Activated CD4-positive, CD25-positive, alpha-beta regulatory T cell treated with anti-CD3 and anti-CD28 coated beads, Interleukin-2, amount 50 U/mL, for 72 hours (primary cell): ENCODE data around the gene MAD1L1.

Experiments
- DNase-seq: peaks from one replicate; pipeline ENCODE4 v3.0.0; 2021

MAD1L1 gene

DNA sequence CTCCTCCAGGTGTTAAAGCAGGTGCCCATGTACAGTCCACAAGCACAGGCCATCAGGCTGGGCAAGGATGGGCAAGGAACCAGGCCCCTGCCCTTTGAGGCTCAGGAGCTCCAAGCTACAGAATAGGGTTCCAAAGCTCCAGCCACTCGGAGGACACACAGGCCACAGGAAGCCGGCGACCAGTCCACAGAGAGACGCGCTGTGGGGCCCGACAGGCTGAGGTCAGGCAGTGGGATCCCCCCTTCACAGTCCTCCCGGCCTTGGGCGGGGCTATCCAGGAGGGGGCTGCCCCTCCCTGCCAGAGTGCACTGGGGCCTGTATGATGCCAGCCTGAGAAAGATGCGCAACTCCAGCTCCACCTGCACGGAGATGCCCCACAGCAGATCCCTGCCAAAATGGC, 34.0 kb downstream of the MAD1L1 start:
- no peak for DNase-seq

DNA sequence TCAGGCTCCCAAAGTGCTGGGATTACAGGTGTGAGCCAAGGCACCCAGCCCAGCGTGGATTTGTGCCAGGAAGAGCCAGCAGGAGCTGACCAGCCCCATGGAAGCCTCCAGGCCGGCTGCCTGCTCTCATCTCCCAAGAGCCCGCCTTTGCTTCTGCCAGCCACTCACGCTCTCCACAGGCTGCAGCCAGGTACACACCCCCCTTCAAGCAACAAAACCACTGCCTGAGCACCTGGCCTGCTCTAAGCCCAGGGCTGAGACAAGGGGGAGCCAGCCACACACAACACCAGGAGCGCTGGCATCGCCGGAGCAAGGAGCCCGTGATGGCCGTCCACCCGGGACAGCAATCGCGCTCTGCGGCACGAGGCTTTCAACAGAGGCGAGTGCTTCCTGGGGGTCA, 34.5 kb downstream of the MAD1L1 start:
- DNase-seq: no peak

DNA sequence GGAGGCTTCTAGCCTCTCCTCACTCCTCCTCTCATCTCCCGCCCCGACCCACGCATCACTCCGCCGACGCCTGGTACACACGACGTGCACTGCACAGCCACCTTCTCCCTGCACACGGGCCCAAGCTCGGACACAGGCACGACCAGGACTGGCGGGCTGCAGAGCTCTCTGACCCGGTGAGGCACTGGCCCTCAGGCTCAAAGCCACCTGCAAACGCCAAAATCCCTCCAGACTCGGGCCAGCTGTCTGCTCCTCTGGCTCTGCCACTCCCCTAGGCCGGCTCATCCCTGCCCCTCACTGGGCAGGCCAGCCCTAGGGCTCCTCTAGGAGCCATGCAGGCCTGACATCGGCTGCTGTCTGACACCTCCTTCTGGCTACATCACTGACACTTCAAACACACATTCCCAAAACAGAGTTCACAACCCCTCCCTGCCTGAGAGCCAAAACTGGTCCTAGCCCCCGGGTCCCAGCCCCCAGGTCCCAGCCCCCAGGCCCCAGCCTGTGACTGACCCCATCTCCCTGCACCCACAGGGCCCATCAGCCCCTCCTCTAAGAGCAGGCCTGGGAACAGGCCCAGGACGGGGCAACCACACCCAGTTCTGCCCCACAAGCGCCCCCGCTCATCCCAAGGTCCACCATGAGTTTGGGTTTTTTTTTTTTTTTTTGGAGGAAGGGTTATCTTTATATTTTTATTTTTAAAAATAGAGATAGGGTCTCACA, 35.1 kb downstream of the MAD1L1 start:
- DNase-seq: no peak

DNA sequence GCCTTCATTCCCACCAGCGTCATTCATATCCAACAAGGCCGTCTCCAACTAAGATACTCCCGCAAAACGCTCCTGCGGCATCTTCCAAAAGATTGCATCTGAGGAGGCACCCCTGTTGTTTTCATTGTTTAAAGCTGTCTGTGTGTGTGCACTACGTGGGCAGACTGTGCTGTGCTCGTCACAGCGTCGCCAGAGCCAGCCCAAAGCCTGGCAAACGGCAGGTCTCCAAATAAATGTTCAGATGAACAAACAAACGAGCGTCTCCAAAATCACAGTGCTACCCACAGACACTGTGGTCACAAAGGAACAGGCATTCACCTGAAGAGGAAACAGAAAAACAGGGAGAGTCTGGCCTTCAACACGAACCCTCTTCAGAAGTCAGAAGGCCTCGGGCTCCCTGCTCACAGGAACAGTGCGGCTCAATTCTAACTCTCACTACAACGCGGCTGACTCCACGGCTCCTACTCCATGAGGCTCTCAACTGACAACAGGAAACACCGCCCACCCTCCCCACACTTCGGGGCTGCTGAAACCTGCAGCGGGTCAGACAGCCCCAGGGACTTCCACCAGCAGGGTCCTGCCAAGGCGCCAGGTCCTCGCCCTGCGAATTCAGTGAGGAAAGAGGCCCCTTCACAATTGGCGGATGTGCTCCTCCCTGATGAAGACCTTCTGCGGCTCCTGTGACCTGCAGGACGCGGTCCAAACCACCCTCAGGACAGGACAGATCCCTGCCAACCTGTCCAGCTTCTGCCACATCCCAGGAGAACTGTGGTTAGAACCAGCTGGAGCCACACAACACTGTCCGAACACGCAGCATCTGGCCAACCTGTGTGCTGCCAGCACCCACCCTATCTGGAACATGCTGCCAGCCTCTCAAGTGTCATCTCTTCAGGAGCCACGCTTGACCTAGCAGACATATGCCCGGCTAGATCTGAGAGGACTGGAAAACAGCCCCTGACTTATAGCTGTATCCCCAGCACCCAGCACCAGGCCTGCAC, 36.1 kb downstream of the MAD1L1 start:
- no peak for DNase-seq

DNA sequence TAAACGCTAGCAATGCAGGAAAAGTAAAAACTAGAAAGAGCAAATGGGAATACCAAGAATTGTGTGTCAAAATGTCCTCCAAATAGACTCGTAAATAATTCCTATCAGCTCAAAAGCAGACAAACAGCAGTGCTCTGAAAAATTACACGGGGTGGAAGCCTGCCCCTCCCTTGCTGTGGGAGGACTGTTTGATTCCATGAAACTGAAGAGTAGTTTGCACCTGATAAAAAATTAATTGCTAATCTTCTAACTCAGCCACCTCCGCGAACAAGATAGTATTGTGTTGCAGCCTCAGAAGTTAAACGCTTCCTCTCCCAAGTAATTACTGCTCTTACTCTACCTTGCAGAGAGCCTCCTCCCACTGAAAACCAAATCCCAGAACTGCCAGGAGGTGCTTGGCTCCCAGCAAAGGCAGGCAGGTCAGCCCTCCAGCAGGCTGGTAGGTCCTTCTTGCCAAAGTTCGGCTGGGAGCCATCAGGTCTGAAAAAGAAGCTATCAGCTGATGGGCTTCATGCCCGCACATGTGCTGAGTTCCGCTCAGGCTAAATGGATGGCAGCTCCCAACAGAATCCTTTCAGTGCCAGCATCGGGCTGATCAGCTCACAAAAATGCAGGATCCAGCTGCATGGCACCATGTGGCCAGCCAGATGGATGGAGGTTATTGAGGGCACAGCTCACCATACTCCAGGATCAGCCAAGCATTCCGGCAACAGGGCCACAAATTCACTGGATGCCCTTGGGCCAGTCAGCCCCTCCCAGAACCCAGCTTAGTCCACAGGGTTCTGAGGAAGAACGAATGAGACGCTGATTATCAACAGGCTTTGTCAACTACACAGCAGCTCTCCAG, 37.1 kb downstream of the MAD1L1 start:
- no peak for DNase-seq

DNA sequence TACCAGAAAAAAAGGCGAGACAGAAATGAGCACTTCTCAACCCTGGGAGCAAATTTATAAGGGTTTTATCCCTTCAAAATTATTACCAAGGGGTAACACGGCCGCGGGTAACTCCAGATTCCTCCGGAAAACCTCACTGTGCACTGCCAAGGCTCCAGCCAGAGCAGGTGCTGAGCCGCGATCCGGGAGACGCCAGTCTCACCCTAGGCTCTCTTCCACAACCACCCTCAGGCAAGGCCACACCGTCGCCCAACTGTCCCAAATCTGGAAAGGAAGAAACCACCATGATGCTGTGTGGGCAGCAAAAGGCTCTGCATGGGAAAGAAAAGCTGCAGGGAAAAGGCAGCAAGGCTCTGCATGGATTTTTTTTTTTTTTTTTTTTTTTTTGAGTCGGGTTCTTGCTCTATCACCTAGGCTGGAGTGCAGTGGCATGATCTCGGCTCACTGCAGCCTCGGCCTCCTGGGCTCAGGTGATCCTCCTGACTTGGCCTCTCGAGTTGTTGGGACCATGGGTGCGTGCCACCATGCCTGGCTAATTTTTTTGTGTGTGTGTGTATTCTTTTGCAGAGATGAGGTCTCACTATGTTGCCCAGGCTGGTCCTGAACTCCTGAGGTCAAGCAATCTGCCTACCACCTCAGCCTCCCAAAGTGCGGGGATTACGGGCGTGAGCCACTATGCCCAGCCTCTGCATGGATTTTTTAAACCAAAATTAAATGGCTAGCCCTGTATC, 39.0 kb downstream of the MAD1L1 start:
- no peak for DNase-seq

DNA sequence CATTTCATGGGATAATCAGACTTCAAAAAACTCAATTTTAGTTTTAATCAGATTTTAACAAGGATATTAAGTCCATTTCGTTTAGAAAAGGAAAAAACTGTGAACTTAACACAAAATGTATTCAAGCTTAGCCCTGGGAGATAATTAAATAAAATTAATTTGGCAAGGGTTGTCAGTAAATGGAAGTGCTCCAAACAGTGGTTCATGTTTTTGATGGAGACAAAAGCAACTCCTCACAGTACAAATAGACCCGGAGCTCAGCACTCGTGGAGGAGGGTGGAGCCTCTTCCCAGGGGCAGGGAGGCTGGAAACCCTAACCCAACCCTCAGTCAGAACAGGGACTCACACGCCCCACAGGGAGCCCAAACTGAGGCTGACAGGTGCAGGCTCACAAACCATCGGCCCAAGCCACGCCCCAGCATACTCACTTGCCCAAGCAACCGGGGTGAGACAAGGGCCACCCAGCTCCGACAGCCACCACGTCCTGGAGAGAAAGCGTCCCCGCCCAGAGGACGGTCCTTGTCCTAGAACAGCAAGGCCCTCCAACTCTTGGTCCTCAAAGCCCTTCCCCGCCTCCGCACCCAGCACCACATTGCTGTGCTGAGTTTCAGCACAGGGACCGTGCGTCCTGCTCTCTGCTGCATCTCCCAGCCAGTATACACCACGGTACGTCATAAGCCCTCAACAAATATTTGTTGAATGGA, 39.8 kb downstream of the MAD1L1 start:
- no peak for DNase-seq

DNA sequence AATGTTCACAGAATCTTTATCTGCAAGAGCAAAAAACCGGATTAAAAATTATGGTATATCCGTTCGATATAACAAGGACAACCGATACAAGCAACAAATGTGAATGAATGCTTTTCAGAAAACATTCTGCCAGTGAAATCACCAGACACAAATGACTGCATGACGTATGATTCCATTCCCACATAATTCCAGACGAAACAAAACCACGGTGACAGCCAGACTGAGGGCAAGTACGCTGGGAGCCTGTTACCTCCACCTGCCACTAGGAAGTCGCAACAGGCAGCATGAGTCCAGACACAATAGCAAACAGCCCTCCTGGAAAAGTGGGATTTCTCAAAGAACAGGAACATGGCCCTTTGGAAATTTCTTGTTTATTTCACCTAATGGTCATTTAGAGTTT, 41.7 kb downstream of the MAD1L1 start:
- DNase-seq: no peak

DNA sequence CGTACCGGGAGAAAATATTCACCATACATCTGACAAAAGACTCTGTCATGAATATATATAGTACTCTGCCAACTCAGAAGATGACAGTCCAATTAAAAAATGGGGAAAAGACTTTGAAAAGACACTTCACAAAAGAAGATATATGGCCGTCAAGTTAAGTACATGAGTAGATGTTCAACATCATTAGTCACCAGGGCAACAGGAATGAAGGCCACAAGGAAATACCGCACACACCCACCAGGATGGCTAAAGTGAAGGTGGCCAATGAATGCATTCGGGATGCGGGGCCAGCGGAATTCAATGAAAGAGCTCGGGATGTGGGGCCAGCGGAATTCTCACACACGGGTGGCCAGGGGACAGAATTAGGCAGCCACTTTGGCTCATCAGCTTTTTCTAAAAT, 42.2 kb downstream of the MAD1L1 start:
- DNase-seq: no peak

DNA sequence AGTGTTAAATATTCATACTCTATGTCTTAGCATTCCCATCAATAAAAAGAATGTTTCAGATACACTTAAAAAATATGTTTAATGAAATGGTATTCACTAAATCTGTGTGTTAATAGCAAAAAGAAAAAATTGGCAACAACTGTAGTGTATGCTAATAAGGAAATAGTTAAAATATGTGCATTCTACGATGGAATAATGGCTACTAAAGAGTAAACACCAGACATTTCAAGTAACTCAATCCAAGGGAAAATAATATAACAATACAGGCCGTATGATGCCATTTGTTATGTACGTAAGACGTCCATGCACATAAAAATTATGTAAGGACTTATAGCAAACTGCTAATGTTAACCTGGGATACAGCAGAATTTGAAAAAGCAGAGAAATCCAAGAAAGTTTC, 46.6 kb downstream of the MAD1L1 start:
- DNase-seq: no peak

DNA sequence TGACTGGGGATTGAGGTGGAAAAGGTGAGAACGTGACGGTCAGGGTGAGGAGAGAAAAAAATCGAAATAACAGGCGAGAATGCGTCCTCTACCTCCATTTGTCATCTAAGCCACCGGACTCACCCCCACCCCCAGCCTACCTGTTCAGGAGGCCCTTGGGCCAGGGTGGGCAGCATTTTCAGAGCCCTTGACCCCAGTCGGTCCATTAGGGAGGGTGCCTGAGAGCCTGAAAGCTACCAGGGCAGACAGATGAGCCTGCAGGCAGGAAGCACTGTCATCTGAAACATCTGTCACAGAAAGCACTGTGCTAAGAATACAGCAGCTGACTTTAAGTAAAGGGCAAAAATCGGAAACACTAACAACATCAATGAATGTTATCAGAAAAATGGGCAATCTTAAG, 47.0 kb downstream of the MAD1L1 start:
- no peak for DNase-seq

DNA sequence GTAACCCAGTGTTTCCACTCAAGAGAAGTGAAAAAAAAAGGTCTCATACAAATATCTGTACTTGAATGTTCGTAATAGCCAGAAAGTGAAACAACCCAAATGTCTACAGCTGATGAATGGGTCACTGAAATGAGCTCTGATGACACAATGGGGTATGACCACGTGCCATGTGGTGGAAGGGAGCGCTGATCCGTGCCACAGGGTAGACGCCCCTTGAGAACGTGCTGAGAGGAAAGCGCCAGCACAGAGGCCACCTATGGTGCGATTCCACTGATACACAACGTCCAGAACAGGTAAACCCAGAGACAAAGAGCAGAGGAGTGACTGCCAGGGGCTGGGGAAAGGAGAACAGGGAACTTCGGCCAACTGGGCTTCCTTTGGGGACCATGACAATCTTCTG, 50.3 kb downstream of the MAD1L1 start:
- no peak for DNase-seq

DNA sequence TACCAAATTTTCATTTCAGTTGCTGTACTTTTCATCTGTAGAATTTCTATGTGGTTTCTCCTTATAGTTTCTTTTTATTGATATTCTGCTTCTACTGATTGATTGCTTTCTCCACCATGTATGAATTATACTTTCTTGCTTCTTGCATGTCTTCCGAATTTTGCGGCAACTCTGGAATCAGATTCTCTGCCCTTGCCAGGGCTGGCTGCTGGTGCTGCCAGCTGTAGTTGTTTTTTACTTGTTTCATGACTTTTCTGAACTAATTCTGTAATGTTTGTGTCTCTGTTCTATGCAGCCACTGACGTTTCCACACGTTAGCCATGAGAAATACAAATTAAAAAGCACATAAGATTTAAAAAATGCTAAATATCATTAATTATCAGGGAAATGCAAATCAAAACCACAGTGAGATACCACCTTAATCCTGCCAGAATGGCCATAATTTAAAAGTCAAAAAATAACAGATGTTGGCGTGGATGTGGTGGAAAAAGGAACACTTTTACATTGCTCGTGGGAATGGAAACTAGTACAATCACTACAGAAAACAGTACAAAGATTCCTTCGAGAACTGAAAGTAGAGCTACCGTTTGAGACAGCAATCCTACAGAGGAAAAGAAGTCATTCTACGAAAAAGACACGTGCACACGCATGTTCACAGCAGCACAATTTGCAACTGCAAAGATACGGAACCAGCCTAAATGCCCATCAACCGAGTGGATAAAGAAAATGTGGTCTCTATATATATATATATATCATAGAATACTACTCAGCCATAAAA, 51.5 kb downstream of the MAD1L1 start:
- DNase-seq: no peak

DNA sequence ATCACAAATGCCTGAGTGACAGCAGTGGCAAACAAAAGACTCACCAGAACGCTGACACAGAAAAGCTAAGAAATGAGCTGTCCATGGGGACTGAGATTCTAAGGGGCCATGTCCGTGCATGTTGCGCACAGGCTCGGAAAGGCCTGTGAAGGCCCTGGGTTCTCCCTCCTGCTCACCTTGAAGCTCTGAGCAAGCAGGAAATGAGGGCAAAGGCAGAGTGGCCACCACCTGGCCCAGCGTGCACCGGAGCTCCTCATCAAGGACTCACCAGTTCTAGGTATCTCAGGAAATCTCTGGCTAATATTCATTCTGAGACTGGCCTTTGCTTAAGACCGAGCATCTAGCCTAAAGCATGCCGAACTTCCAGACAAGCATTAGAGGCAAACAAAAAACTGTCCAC, 52.7 kb downstream of the MAD1L1 start:
- DNase-seq: no peak

DNA sequence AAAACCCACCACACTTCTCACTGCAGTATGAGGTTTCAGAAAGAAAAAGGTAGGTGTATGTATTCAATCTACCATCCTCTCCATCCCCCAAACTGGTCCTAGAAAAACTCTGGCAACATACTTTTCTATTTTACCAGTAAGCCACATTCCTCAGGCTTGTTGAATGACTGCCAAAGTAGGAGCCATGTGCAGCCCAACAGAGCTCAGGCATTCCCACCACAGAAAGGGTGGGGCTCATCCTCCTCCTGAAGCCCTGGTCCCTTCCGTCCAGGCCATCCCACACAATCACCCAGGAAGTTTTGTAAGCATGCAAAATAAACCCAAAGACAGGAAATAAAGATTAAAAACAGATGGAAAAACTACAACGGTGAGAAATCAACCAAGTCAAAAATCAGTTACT, 57.2 kb downstream of the MAD1L1 start:
- no peak for DNase-seq

DNA sequence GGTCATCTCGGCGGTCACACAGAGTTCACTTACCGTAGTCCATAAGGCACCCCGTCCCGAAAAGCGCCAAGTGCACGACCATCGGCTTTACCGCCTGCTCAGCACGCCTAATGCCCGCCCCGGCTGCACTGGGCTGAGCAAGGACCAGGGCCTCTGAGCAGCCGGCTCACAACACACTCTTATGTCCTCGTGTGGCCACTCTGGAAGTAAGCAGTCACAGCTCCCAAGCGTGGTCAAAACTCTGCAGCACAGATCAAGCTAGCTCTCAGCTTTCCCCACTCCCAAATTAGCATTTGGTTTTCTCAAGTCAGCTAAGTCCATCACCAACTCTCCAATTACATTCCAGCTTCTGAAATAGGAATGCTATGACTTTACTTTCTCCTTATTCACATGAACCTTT, 57.7 kb downstream of the MAD1L1 start:
- DNase-seq: no peak

DNA sequence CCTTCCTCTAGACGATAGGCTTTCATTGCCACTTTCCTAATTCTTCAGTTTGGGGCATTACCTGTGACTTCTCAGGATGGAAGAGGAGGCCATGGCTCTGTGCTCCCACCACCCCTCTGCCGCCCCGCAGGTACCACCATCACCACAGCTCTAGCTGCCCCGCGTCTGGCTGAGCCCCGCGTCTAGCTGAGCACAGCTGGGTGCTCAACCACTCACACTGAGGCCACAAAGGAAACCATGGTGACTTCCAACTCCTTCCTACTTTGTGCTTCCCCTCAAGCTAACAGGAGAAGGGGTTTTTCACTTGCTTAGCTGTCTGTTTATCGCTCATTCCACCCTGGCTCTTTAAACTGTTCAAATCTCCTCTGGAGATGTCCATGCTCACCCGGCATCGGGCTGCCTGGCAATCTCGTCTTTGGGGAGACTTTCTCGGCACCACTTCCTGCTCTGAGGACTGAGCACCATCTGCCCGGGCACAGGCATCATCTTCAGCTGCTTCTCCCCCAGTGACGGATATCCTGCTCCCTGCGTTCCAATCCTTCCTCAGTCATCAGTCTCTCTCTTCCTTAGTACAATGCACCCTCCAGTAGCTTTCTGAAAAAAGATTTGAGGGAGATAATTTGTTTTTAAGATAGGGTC, 59.4 kb downstream of the MAD1L1 start:
- DNase-seq: no peak

DNA sequence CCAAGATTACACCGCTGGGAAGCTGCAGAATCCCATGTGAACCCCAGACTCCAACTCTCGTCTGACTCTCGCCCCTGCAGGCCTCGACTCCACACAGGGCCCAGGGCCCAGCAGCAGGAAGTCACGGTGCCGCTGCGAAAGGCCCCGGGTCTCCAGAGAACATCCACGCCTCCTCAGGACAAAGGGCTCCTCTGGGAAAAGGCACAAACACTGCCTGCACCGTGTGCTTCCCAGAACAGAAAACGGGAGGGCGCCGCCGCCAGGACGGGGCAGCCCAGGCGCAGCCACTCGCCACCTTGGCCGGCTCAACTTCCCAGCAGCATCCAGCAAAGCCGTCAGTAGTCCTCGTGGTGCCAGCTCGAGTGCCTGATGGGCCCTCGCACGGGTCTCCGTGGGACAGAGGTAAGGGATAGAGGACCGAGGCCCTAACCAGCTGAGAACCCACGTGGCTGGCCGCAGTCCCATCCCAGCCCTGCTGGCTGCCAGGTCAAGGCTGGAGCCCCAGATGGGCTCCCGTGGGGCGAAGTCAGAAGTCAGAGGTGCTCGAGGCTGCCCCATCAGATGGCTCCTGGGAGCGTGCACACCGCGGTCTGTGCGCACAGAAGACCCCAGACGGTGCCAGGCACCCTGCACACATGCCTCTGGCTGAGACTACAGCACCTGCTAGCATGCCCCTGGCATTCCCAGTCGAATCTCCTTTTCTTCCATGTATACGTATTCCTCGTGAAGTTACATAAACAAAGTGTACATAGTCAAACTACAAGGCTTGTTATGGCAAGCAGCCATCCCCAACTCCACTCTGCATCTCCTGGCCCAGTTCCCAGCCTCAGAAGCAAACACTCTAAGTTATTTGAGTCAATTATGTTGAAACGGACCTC, 60.2 kb downstream of the MAD1L1 start:
- DNase-seq: no peak

DNA sequence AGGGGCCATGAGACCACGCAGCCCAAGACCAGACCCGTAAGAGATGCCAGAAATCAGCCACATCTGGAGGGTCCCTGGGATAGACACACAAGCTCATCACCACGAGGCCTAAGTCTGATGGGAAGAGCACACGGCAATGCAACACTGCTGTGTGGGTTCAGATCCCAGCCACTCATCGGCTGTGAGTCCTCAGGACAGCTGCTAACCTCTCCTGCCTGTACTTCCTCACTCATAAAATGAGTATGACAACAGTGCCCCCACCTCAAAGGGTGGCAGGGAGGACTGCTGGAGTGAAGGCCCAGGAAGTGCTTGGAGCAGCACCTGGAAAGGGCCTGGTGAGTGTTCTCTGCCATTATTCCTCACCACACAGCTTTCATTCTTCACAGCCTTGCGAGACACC, 60.9 kb downstream of the MAD1L1 start:
- no peak for DNase-seq
